Keratinocyte (primary cell): ENCODE results near the gene SLC2A9. TPM values are rescaled to one million over a fixed set of nuclear protein-coding genes. Genes with fewer than 3 reads are reported as not detected.

Experiments used
- DNase-seq: peaks from one replicate; pipeline ENCODE4 v3.0.0-alpha.2; 2011; ENCODE audit warnings: low read depth, missing footprints, low spot score
- FAIRE-seq: peaks from 2 replicates; lab custom pipeline; 2011; peaks lifted over from hg19 to GRCh38; lab: Jason Lieb, UNC
- H2AFZ ChIP-seq: 2 replicates; pipeline ENCODE4 v1.6.0; 2012; ENCODE audit warnings: low read length, control low read depth, inconsistent platforms; ENCODE audit not compliant: control insufficient read depth
- H3K27ac ChIP-seq: 2 replicates; pipeline ENCODE4 v1.5.1; 2011; ENCODE audit warnings: low read length; ENCODE audit not compliant: control insufficient read depth, insufficient read depth
- H3K27me3 ChIP-seq: 3 replicates; pipeline ENCODE4 v1.6.0; 2011; ENCODE audit warnings: low read length; ENCODE audit not compliant: control insufficient read depth, insufficient read depth; ENCODE audit errors: extremely low read depth
- H3K36me3 ChIP-seq, 2 experiments: 2 replicates in 1 of 2; 3 replicates in 1 of 2; pipeline ENCODE4 v1.5.1; 2011; ENCODE audit warnings: low read length in 2 of 2, mild to moderate bottlenecking in 1 of 2; ENCODE audit not compliant: control insufficient read depth in 2 of 2, insufficient read depth in 2 of 2; ENCODE audit errors: extremely low read depth in 1 of 2
- H3K4me1 ChIP-seq: 3 replicates; pipeline ENCODE4 v1.5.1; 2011; ENCODE audit warnings: low read length; ENCODE audit not compliant: control insufficient read depth, insufficient read depth; ENCODE audit errors: extremely low read depth
- H3K4me2 ChIP-seq: 3 replicates; pipeline ENCODE4 v1.6.0; 2011; ENCODE audit warnings: low read depth, low read length; ENCODE audit not compliant: control insufficient read depth, insufficient read depth; ENCODE audit errors: extremely low read depth
- H3K4me3 ChIP-seq, 3 experiments: fragments of 200-600 bp in 1 of 3; sonication (generic) in 1 of 3; 2 replicates in 2 of 3; 3 replicates in 1 of 3; pipeline ENCODE4 v1.5.1; 2011 to 2016; ENCODE audit warnings: low read length in 3 of 3, mild to moderate bottlenecking in 3 of 3, control low read depth in 2 of 3, inconsistent platforms in 1 of 3, low read depth in 1 of 3, mixed read lengths in 1 of 3, mixed run types in 1 of 3, moderate library complexity in 1 of 3; ENCODE audit not compliant: control insufficient read depth in 2 of 3, insufficient read depth in 2 of 3; ENCODE audit errors: extremely low read depth in 1 of 3
- H3K79me2 ChIP-seq: 2 replicates; pipeline ENCODE4 v1.6.0; 2012; ENCODE audit warnings: low read length; ENCODE audit not compliant: control insufficient read depth, insufficient read depth
- H3K9ac ChIP-seq: 3 replicates; pipeline ENCODE4 v1.6.0; 2011; ENCODE audit warnings: low read length; ENCODE audit not compliant: control insufficient read depth, insufficient read depth; ENCODE audit errors: extremely low read depth
- H3K9me1 ChIP-seq: 3 replicates; pipeline ENCODE4 v1.6.0; 2011; ENCODE audit warnings: low read length; ENCODE audit not compliant: control insufficient read depth, insufficient read depth; ENCODE audit errors: extremely low read depth
- H3K9me3 ChIP-seq: 2 replicates; pipeline ENCODE4 v1.5.1; 2012; ENCODE audit warnings: low read depth, low read length; ENCODE audit not compliant: control insufficient read depth
- H4K20me1 ChIP-seq: 3 replicates; pipeline ENCODE4 v1.6.0; 2011; ENCODE audit warnings: low read length; ENCODE audit not compliant: control insufficient read depth, insufficient read depth; ENCODE audit errors: extremely low read depth
- CTCF ChIP-seq, 3 experiments: IDR thresholded peaks in 1 of 3; conservative IDR thresholded peaks in 1 of 3; optimal IDR thresholded peaks in 1 of 3; 2 replicates in 2 of 3; 3 replicates in 1 of 3; pipeline versions ENCODE3 to v1.5.1; 2011; ENCODE audit warnings: low read length in 3 of 3, mild to moderate bottlenecking in 3 of 3, moderate library complexity in 2 of 3, control low read depth in 1 of 3, inconsistent platforms in 1 of 3; ENCODE audit not compliant: insufficient read depth in 2 of 3; ENCODE audit errors: extremely low read depth in 1 of 3
- EZH2 ChIP-seq: IDR thresholded peaks from one replicate; pipeline ENCODE4 v1.6.1; 2012; ENCODE audit warnings: inconsistent platforms, mild to moderate bottlenecking, low read length, moderate library complexity
- dilution Hi-C: fragments of 300-500 bp; cut with MboI; formaldehyde crosslinking; loops from one replicate; pipeline ENCODE4 v1.7.0; 2020; ENCODE audit warnings: low sequenced_read_pairs; ENCODE audit not compliant: extremely low pct_ligation_motif_present
- polyA plus RNA-seq, 5 experiments: library from polyadenylated mRNA; depleted of rRNA in 3 of 5; stranded (reverse) in 3 of 5; stranded (forward) in 1 of 5; unstranded in 1 of 5; fragments of >200 nt; gene quantifications; 1 replicate in 1 of 5; 2 replicates in 3 of 5; 3 replicates in 1 of 5; pipeline versions ENCODE4 v1.2.1 to v1.2.3, GENCODE V29; 2011 to 2012; ENCODE audit warnings: missing spikeins in 2 of 5, low read depth in 1 of 5, low replicate concordance in 1 of 5

SLC2A9 gene
- polyA plus RNA-seq, 1 donor (not counting 4 experiments of a cell fraction or from before 2014, with no cell fraction given) = 37.3 TPM

- no peaks in the 10 kb centered on the region for H3K27me3 ChIP-seq
- no peaks in the 10 kb centered on the region for H3K4me1 ChIP-seq
- H2AFZ ChIP-seq = no peak overlapping the region
- H4K20me1 ChIP-seq = no peaks in the 10 kb centered on the region
- H3K27ac ChIP-seq = no peak overlapping the region
- dilution Hi-C loops = no loop called here
- no peak for TF ChIP-seq CTCF (optimal IDR thresholded peaks at IDR 0.05 in 1 of 3, IDR thresholded peaks at IDR 0.05 in 1 of 3, conservative IDR thresholded peaks at IDR 0.05 in 1 of 3; ENCODE audit: extremely low read depth in 1 of 3, insufficient read depth in 2 of 3, low read length in 3 of 3)
- TF ChIP-seq EZH2 = no peak
- no peaks in the 10 kb centered on the region for H3K9me3 ChIP-seq
- H3K4me2 ChIP-seq = no peak overlapping the region
- FAIRE-seq (no peak), DNase-seq (no peak)
- no peak overlapping the region for H3K9ac ChIP-seq
- H3K9me1 ChIP-seq = no peaks in the 10 kb centered on the region
- peaks cover 14 to 36% of the 10 kb centered on the region in 2 experiments for H3K36me3 ChIP-seq
- H3K79me2 ChIP-seq = no peaks in the 10 kb centered on the region
- no peak overlapping the region for H3K4me3 ChIP-seq
These were observed 105.0 kb downstream of the SLC2A9 start for GRCh38 chr4:9916346-9916745.

GRCh38 chr4:9913846-9914245 lies 107.5 kb downstream of the SLC2A9 start:
- no peak overlapping the region for H3K9ac ChIP-seq
- FAIRE-seq = no peak

More at GRCh38 chr4:9913846-9914245, 107.5 kb downstream of the SLC2A9 start:
- Histone ChIP-seq H3K27ac (no peak overlapping the region), H3K79me2 (no peaks in the 10 kb centered on the region), H3K27me3 (no peaks in the 10 kb centered on the region), H3K4me1 (no peaks in the 10 kb centered on the region), H2AFZ (no peak overlapping the region), H3K4me3 (no peak overlapping the region), H3K9me3 (no peaks in the 10 kb centered on the region), H4K20me1 (no peaks in the 10 kb centered on the region), H3K4me2 (no peak overlapping the region), H3K9me1 (no peaks in the 10 kb centered on the region), H3K36me3 (peaks cover 9 to 32% of the 10 kb centered on the region in 2 experiments)
- DNase-seq = no peak
- dilution Hi-C loops = no loop called here
- no peak for TF ChIP-seq EZH2
- TF ChIP-seq CTCF (optimal IDR thresholded peaks at IDR 0.05 in 1 of 3, IDR thresholded peaks at IDR 0.05 in 1 of 3, conservative IDR thresholded peaks at IDR 0.05 in 1 of 3; ENCODE audit: extremely low read depth in 1 of 3, insufficient read depth in 2 of 3, low read length in 3 of 3) = no peak
